ENCODE measurements around the gene GGT1.
A peak's percentile ranks its signal among the peaks of the same experiment; 100 is the strongest.
"Not testable (repeated sequence)": the region's sequence is repeated elsewhere in the genome, so short reads cannot be mapped to it uniquely, and the experiment has no call there.

GGT1 gene

DNA sequence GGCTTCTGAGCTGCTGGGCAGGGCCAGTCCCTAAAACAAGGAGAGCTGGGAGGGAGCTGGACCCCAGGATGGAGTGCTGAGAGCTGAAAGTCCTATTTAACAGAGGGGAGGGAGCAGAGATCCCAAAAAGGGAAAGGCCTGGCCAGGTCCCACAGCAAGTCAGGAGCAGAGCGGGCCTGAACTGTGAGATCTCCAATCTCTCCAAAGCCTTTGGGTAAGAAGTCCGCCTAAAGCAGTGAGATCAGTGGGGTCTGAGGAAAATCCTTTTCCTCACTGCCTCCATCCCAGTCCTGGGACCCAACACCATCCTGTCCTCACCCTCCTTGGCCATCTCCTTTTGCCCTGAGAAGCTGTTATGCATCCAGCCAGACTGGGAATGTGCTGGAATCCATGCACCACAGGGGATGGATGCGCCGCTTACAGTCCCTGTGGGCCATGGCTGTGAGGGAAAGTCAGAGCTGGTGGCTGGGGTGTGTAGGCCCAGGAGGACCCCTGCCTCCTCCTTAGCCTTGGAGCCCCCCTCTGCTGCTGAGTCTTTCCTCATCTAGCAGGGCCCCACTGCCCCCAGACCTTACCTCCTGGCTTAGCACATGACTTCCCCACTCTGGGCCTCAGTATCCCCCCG lies 18.7 kb upstream of the GGT1 start:
- DNase-seq = no peak

DNA sequence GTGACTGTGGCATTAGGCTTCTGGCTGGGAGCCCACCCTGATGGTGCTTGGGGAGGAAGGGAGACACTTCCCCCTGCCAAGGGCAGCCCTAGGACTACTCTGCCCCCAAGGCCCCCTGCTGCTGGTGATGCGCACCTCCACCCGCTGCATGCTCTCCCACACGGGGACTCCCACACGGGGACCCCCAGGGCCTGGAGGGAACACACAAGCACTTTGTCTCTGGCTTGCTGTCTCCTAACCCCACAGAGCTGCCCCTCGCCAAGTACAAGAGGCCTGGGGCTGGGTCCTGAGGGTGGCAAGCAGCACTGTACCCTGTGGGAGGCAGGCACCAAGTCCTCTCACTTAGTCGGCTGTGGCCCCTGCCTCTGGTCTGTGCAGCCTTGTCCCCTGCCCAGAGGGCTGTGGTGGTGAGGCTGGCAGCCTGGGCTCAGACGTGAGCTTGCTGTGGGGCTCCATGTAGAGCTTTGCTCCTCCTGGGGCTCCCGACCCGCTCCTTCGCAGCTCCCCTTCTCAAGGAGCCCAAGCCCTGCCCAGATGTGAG lies 18.1 kb upstream of the GGT1 start:
- no peak for DNase-seq

DNA sequence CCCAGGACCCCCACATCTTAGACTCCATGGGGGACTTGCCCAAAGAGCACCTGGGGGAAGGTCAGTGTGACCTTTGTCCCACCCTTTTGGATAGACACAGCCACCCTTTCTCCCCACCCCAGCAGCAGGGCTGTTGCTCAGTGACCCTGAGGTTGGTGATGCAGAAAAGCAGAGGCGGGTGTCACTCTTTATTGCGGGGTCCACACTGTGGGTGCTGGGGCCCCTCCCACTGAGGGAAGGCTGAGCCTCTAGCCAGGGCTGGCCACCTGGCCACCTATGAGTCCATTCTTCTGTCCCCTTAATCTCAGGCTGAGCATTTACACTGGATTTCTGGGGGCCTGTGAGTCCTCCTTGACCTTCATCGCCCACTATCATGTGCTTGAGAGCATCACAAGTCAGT lies 17.5 kb upstream of the GGT1 start:
- DNase-seq = no peak

DNA sequence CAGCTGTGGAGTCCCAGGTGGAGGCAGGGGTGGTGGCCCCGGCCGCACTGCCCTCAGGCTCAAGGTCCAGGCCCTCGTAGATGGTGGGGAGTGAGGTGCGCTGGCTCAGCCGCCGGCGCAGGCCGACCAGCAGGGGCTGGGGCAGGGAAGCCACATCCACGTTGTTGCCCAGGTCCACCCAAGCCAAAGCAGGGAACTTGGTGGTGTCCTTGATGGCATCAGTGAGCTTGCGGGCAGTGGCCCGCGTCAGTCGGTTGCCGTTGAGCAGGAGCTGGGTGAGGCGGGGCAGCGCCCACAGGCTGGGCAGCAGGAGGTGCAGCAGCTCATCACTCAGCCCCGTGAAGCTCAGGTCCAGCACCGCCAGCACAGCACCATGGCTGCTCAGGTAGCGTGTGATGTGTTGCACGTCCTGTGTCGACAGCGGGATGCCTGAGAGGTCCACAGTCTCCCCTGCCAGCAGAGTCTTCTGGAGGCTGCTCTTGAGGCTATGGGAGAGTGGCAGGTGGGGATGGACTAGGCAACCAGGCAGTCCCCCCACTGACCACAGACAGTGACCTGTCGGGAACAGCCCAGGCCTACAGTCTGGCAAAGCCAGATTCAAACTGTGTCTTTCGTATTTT lies 17.0 kb upstream of the GGT1 start:
- DNase-seq = no peak

DNA sequence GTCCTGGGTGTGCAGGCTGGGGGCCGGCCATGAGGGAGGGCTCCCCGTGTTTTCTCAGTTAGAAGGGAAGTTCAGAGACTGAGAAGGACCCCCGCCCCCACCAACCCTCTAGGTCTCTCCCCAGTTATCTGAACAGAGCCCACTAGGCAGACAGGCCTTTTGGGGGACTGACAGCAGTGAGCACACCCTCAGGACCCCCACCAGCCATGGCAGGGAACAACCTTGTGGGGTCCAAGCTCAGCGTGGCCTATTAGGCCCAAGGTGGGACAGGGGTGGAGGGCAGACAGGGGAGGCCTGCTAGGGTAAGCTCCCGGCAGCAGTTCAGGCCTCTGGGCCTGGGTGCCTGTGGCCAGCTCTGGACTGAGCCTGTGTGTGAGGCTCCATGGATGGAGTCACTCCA lies 15.7 kb upstream of the GGT1 start:
- no peak for DNase-seq

DNA sequence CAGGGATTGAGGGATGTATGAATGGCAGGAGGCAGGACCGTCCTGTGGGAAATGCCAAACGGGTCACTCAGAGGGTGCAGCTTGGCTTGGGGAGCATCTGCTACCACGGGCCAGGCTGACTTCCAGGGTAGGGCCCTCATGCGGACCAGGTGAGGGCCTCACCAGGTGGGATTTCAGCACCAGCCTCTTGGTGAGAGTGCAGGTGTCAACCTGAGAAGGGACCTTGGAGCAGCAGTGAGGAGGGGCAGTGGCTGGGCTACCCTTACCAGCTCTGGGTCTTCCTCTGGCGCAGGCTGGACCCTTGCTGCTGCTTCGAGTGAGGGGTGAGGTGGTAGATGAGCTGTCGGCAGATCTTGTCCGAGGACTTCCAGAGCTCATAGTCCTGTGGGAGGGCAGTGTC lies 15.0 kb upstream of the GGT1 start:
- no peak for DNase-seq

DNA sequence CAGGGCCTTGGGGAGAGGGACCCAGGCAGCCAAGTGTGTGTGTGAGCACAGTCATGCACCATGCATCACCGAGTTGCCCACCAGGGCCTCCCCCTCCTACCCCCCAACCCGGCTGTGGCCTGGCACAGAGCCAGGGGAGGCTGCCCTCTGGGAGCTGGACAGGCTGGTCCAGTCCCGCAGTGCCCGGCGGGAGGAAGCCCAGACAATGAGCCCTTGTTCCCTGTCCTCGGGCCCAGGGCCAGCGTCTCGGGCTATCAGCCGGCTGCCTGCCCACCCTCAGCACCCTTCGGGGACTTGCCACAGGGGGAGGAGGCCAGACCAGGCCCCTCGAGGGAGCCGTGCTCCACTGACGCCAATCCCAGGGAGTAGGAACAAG lies 14.6 kb upstream of the GGT1 start:
- DNase-seq = no peak

DNA sequence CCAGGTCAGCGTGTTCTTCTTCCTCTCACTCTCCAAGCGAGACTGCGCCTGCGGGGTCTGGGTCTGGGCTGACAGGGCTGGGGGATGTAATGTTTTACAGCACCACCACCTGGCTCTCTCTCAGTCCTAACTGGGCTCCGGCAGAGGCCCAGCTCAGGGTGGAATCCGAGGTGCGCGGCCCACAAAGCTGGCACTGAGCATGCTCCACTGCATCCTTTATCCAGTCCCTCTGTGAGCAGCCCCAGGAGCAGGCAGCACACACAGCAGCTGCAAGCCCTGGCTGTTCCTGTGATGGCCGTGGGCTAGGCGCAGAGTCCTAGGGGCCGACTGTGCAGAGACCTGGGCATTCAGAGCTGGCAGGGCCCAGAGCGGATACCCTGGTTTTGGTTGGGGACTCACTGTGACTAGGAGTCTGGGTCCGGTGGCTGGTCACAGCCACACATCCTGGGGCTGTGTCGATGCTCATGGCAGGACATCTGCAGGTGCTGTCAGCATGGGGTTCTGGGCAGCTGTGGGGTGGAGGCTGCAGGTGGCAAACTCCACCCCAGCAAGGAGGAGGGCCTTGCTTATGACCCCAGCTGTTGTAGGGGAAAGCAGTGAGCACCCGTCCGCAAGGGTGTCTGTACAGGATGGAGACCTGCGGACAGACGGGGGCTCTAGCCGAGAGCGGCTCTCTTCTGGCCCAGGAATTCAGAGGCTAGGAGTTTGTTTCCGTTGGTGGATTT lies 14.1 kb upstream of the GGT1 start:
- no peak for DNase-seq

DNA sequence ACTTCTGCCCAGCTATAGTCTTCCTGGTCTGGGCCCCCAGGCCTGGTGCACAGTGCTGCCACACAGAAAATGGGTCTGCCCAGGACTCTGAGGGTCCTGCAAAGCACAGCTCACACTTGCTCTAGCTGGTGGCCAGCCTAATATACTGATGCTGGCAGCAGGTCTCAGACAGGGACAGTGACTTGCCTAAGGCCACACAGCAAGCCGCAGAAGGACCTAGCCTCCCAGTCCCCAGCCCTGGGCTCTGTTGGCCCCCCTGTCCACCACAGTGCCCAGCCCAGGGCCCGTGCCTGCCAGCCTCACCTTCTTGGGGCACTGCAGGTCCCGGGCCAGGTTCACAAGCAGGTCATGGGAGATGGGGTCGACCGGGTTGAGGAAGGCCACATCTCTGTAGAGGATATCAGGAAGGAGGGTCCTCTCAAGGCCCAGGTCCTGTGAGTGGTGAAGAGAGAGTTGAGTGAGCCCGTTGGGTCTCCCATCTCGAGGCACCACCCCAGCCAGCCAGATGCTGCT lies 13.4 kb upstream of the GGT1 start:
- DNase-seq = no peak

DNA sequence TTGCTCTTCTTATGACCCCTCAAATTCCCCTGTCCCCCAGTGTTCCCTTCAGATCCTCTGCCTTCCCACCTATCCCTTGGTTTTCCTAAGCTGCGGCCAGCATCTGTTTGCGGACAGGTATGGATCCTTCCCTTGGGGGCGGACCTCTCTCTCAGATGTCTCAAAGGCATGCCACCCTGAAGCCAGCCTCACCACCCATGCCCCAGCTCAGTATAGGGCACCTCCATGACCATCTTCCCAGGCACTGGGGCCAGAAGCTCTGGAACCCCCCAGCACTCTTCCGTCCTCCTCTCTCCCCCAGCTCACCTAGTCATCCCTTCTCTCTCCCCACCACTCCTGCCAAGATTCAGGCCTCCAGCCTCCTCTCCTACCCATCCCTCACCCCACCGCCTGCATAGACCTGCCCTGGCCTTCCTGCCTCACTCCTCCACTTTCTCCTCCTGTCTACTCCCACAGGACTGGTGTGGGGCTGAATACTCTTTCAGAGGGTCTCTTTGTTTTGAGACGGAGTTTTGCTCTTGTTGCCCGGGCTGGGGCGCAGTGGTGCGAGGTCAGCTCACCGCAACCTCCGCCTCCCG lies 12.3 kb upstream of the GGT1 start:
- DNase-seq = no peak

DNA sequence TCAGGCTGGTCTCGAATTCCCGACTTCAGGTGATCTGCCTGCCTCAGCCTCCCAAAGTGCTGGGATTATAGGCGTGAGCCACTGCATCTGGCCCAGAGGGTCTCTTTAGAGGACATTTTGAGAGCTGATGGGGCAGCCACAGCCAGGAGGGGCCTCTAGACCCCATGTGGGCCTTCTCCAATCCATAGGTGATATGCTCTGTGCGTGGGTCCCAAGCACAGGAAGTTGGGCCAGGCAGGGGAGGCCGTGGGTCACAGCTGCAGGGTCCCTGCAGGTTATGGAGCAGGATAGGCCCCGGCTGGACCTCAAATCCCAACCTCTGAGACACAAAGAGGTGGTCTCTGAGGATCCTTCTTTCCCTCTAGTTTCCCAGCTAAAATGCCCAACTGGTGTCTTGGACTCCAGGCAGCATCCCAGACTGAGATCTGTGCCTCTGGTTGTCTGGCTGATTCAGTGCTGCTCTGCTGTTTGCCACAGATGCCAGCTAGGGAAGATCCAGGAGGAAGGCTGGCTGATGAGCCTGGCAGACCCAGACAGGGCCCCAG lies 11.6 kb upstream of the GGT1 start:
- DNase-seq = no peak

DNA sequence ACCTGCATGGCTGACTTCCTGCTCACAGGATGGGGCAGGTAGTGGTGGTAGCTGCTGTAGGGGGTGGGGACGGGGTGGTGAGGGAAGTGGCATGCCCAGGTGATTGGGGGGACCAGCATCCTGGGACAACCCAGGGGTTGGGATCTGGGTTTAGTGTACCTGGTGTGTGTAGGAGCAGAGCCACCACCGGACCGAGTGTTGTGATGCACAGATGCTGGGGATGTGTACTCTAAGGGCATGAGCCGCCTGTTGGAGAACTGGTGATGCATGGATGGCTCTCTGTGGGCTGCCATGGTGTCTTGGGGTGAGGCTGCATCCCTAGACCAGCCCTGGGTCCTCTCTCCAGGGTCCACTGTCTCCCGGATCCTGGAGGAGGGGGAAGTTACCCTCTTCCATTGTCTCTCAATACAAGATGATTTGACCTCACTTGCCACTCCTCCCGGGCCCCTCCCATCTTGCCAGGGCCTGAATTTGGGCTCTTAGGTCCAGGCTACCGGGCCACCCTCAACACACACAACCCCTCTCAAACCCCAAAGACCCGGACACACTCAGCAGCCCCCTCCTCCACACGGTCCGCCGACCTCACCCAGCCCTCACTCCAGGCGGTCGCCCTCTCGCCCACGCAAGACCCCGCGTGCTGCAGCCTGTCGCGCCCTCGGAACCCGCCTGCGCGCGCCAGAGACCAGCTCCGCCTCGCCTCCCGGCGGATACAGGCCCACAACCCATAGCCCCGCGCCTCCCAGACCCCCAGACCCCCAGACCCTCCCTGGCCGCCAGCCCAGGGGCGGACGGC lies 10.7 kb upstream of the GGT1 start:
- peak; percentile 35 for DNase-seq

DNA sequence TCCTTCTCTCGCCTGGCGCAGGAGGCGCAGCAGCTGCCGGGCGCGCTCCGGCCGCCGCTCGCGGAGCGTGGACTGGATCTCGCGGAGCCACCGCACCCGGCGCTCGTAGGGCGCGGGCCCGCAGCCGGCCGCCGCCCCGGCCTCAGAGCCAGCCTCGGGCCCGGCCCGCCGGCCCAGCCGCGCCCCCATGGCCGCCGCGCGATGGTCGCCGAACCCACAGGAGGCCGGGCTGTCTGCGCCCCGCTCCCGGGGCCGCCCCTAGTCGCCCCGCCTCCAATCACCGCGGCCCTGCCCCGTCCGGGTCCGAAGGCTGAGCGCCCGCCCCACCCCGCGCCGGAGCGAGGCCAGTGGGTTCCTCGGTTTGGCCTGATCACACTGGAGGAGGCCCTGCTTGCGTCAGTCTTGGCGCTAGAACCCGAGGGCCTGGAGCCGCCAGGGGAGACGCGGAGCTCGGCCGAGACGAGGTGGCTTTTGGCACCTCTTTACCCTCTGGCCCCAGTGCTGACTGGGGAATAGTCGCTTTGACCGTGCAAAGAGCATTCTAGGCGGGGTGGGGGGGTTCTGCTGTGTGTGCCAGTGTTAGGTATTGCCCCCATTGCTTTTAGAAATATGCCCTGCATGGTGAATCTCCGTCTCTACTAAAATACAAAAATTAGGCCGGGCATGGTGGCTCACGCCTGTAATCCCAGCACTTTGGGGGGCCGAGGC lies 10.0 kb upstream of the GGT1 start, which contains the start of gene LRRC75B:
Gene LRRC75B (minus strand): TSS at position 223 of the 708 bp plus-strand sequence. CDS start 34 bp downstream, at position 189.
- peak; percentile 57 for DNase-seq

DNA sequence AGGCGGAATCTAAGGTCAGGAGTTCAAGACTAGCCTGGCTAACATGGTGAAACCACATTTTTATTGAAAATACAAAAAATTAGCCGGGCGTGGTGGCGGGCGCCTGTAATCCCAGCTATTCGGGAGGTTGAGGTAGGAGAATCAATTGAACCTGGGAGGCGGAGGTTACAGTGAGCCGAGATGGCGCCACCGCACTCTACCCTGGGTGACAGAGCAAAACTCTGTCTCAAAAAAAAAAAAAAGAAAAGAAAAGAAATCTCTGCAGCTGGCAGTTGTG lies 9.5 kb upstream of the GGT1 start:
- not testable (repeated sequence) for DNase-seq

DNA sequence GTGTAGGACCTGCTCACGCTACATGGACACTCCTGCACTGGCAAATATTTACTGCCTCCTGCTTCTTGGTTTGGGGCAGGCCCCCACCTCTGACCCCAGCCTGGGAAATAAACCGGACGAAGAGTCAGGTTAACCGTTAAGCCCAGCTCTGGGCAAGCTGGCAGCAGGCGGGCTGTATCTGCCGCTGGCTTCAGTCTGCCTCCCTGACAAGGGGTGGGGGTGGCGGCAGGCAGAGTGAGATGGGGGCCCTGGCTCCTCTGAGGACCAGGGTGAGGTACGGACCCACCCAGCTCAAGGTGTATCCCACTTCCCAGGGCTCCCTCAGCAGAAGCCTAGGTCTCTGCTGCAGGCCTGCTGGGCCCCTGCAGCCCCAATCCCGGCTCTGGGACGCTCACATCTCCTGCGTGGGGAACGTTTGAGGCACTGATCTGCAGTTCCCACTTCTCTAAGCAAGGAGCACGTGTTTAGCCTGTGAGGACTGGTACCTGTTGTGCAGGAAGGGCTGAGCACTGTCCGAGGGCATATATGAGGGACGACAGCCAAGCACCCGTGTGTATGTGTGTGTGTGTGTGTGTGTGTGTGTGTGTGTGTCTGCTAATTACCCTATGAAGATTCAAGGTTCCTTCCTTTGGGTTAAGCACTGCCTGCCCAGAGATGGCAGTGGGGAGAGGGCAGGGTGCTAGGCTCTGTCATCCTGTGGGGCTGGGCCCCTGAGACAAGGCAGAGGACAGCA lies 9.0 kb upstream of the GGT1 start:
- DNase-seq = no peak

DNA sequence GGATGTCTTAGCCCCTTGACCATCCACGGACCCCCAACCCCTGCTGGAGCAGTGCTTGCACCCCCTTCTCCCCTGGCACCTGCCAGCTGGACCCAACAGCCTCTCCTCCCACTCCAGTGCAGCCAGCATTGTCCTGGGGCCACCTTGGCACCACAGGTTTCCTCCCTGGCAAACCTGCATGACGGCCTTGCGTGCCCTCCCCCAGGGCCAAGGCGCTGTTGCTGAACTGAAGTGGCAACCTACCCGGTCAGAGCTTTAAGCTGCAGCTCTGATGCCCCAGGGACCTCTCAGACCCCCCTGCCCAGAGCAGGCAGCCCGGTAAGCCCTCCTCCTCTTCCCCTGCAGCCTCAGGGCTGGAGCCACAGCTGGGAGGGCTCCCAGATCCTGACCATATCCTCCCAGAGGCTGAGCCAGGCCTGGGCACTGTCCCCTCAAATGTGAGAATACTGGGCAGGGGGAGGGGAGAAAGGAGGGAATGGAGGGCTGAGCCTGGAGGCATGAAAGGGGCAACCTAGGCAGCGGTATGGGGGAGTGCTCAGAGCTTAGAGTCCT lies 8.3 kb upstream of the GGT1 start:
- no peak for DNase-seq

DNA sequence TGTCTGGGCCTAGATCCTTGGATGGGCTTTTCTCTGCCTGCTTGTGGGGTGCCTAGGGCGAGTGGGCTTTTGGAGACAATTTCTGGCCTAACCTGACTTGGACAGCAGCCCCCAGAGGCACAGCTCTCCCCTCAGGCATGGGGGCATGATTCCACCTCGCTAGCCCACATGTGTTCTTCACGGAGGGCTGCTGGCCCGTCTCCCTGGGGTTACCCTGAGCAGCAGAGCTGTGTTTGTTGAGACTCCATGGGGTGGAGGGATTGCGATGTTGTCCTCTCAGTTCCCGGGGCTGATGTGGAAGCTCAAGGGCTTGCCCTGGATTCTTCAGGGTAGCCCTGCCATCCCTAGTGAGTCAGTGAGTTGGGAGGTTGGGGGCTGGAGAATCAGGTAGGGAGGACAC lies 7.8 kb upstream of the GGT1 start:
- DNase-seq = no peak

DNA sequence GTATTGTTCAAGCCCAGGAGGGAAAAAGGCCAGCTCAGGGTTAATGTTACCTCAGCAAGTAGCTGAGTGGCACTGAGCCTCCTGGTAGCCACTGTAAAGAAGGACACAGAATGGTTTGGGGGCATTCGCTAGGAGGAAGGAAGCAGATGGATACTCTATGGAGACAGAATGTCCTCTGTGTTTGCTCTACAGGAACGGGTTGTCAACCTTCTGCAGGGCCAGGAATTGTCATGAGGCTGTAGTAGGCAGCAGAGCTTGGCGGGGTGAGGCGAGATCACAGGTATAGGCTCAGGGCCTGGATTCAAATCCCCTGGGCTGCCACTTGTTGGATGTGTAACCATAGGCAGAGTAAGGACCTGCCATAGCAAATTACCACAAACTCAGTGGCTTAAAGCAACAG lies 7.1 kb upstream of the GGT1 start:
- no peak for DNase-seq

DNA sequence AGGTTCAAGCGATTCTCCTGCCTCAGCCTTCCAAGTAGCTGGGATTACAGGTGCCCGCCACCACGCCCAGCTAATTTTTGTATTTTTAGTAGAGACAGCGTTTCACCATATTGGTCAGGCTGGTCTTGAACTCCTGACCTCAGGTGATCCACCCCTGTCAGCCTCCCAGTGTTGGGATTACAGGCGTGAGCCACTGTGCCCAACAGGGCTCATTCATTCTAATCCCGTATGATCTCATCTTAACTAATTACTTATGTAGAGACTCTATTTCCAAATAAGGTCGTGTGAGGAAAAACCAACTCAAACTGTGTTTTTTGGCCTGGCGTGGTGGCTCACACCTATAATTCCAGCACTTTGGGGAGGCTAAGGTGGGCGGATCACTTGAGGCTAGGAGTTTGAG lies 5.9 kb upstream of the GGT1 start:
- DNase-seq = not testable (repeated sequence)

DNA sequence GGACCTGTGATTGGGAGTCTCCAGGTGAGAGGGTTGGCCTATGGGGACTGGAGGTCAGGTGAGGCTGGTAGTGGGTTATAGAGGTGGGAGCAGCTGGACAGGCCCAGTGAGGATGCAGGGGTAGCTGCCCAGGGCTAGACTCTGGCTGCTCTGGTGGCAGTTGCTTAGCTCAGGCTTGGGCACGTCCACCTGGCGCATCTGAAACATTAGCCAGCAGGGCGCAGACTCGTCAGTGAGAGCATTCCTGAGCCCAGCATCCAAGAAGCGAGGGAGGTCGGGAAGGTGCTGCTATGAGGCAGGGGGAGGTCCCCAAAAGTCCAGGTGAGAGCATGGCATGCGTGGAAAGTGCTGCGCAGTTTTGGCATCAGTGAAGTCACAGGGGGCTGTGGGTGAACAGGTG lies 3.5 kb upstream of the GGT1 start:
- no peak for DNase-seq

All from NCI-H345 (cell line).